Measurements from ENCODE around the gene PCYT1A. TPM values are rescaled to one million over a fixed set of nuclear protein-coding genes. Genes with fewer than 3 reads are reported as not detected.
"Not testable (repeated sequence)": the region's sequence is repeated elsewhere in the genome, so short reads cannot be mapped to it uniquely, and the experiment has no call there.

The PCYT1A gene
- total RNA-seq, 1 donor from 2014 or later = 74.4 TPM

- Mint-ChIP-seq H3K27me3 (ENCODE audit: low read depth) (peaks cover 5% of the 10 kb centered on the region), H3K4me1 (ENCODE audit: low read depth) (peaks cover 9% of the 10 kb centered on the region), H3K4me3 (ENCODE audit: unreplicated experiment) (no peak overlapping the region), H3K27ac (ENCODE audit: unreplicated experiment) (no peak overlapping the region), H3K36me3 (ENCODE audit: low read depth) (no peaks in the 10 kb centered on the region), H3K9me3 (ENCODE audit: low read depth) (peaks cover 6% of the 10 kb centered on the region)
- peak; percentile 95 for DNase-seq (ENCODE audit: low spot score)
- no peak for TF ChIP-seq CTCF (IDR thresholded peaks at IDR 0.05)
Observed at GRCh38 chr3:196208942-196209695, 78.4 kb downstream of the PCYT1A start.

GRCh38 chr3:196207833-196208607 is 79.5 kb downstream of the PCYT1A start:
- peak overlapping the region; percentile 73 for H3K4me3 Mint-ChIP-seq (ENCODE audit: unreplicated experiment)
- H3K4me1 Mint-ChIP-seq (ENCODE audit: low read depth) = peaks cover 9% of the 10 kb centered on the region
- H3K9me3 Mint-ChIP-seq (ENCODE audit: low read depth) = peaks cover 6% of the 10 kb centered on the region
- no peak overlapping the region for H3K27ac Mint-ChIP-seq (ENCODE audit: unreplicated experiment)
- H3K27me3 Mint-ChIP-seq (ENCODE audit: low read depth) = peaks cover 8% of the 10 kb centered on the region
- no peak for DNase-seq (ENCODE audit: low spot score)
- H3K36me3 Mint-ChIP-seq (ENCODE audit: low read depth) = no peaks in the 10 kb centered on the region
- TF ChIP-seq CTCF (IDR thresholded peaks at IDR 0.05) = no peak

- Mint-ChIP-seq H3K27me3 (ENCODE audit: low read depth) (peaks cover 10% of the 10 kb centered on the region), H3K4me1 (ENCODE audit: low read depth) (peaks cover 13% of the 10 kb centered on the region), H3K4me3 (ENCODE audit: unreplicated experiment) (peak overlapping the region; percentile 51), H3K36me3 (ENCODE audit: low read depth) (no peaks in the 10 kb centered on the region), H3K27ac (ENCODE audit: unreplicated experiment) (no peak overlapping the region), H3K9me3 (ENCODE audit: low read depth) (peaks cover 6% of the 10 kb centered on the region)
- peak; percentile 93 for DNase-seq (ENCODE audit: low spot score)
- no peak for TF ChIP-seq CTCF (IDR thresholded peaks at IDR 0.05)
Observed at GRCh38 chr3:196207159-196207832, 80.2 kb downstream of the PCYT1A start.

GRCh38 chr3:196205442-196206205 is 81.9 kb downstream of the PCYT1A start:
- H3K36me3 Mint-ChIP-seq (ENCODE audit: low read depth); H3K9me3 Mint-ChIP-seq (ENCODE audit: low read depth); DNase-seq (ENCODE audit: low spot score); H3K4me3 Mint-ChIP-seq (ENCODE audit: unreplicated experiment); H3K27ac Mint-ChIP-seq (ENCODE audit: unreplicated experiment); H3K27me3 Mint-ChIP-seq (ENCODE audit: low read depth): not testable (repeated sequence)
- peaks cover 13% of the 10 kb centered on the region for H3K4me1 Mint-ChIP-seq (ENCODE audit: low read depth)

- no peak overlapping the region for H3K4me3 Mint-ChIP-seq (ENCODE audit: unreplicated experiment)
- peaks cover 13% of the 10 kb centered on the region for H3K4me1 Mint-ChIP-seq (ENCODE audit: low read depth)
- TF ChIP-seq CTCF (IDR thresholded peaks at IDR 0.05) = no peak
- H3K27ac Mint-ChIP-seq (ENCODE audit: unreplicated experiment) = no peak overlapping the region
- no peaks in the 10 kb centered on the region for H3K36me3 Mint-ChIP-seq (ENCODE audit: low read depth)
- peaks cover 6% of the 10 kb centered on the region for H3K9me3 Mint-ChIP-seq (ENCODE audit: low read depth)
- peaks cover 10% of the 10 kb centered on the region for H3K27me3 Mint-ChIP-seq (ENCODE audit: low read depth)
- no peak for DNase-seq (ENCODE audit: low spot score)
Observed at GRCh38 chr3:196203846-196204245, 83.7 kb downstream of the PCYT1A start.

Measured in chondrocyte (in vitro differentiated cells).